ENCODE data around the gene SEL1L3. TPM values are rescaled to one million over a fixed set of nuclear protein-coding genes. Genes with fewer than 3 reads are reported as not detected.

The SEL1L3 gene
- total and polyA plus RNA-seq, 8 donors, result 4.1 to 173 (median 53.6) TPM

DNA sequence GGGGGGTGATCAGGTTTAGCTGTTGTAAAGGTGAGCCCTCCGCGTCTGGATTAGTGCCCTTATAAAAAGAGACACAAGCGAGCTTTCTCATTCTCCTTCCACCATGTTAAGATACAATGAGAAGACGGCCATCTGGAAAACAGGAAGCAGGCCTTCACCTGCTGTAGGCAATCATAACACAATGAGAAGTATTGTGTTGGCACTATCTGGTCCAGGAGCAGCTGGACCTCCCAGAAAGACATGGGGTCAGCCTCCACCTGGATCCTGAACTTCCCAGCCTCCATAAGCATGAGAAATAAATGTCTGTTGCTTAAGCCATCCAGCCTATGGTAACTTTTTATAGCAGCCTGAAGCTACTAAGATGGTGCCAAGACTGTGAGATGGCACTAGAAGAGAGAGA is 42.6 kb upstream of the SEL1L3 start:
- no peak overlapping the region for H3K4me3 ChIP-seq
- H3K36me3 ChIP-seq, result no peaks in the 10 kb centered on the region
- no peaks in the 10 kb centered on the region for H3K27me3 ChIP-seq
- no peak for TF ChIP-seq CTCF (IDR thresholded peaks at IDR 0.05)
- TF ChIP-seq POLR2AphosphoS5 (IDR thresholded peaks at IDR 0.05), result no peak
- TF ChIP-seq POLR2A (IDR thresholded peaks at IDR 0.05), result no peak
- no peak for TF ChIP-seq EP300 (IDR thresholded peaks at IDR 0.05)
- no peaks in the 10 kb centered on the region for H3K4me1 ChIP-seq
- DNase-seq, result no peak
- intact Hi-C loops (cut with DNase I; ENCODE audit: low total_unique reads), result no loop called here
- H3K9me3 ChIP-seq, result no peaks in the 10 kb centered on the region
- no peak overlapping the region for H3K27ac ChIP-seq
- 94 to 98% (median 96%) methylated on average over 4 of the region's 4 CpGs for WGBS, 5 donors

DNA sequence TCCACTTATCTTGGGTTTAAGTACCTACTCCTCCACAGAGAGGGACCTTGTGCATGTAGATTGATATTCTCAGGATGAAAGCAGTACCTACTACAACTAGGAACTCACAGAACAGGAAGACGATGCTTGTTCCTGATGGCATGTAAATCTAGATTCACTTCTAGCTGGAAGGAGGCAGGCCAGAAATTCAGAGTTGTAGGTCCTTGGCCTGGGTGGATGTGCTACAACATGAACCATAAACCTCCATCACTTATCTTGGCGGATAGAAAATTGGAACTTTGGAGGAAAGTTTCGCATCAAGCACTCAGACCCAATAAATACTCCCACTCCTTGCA is 41.9 kb upstream of the SEL1L3 start:
- Histone ChIP-seq H3K4me3 (no peak overlapping the region), H3K9me3 (no peaks in the 10 kb centered on the region), H3K27ac (no peak overlapping the region), H3K27me3 (no peaks in the 10 kb centered on the region), H3K36me3 (no peaks in the 10 kb centered on the region), H3K4me1 (no peaks in the 10 kb centered on the region)
- no peak for TF ChIP-seq POLR2AphosphoS5 (IDR thresholded peaks at IDR 0.05)
- no peak for TF ChIP-seq CTCF (IDR thresholded peaks at IDR 0.05)
- TF ChIP-seq POLR2A (IDR thresholded peaks at IDR 0.05), result no peak
- TF ChIP-seq EP300 (IDR thresholded peaks at IDR 0.05), result no peak
- no peak for DNase-seq
- whole genome bisulfite sequencing, 5 donors, result 92 to 98% (median 96%) methylated on average over 3 of the region's 3 CpGs
- intact Hi-C loops (cut with DNase I; ENCODE audit: low total_unique reads), result no loop called here

DNA sequence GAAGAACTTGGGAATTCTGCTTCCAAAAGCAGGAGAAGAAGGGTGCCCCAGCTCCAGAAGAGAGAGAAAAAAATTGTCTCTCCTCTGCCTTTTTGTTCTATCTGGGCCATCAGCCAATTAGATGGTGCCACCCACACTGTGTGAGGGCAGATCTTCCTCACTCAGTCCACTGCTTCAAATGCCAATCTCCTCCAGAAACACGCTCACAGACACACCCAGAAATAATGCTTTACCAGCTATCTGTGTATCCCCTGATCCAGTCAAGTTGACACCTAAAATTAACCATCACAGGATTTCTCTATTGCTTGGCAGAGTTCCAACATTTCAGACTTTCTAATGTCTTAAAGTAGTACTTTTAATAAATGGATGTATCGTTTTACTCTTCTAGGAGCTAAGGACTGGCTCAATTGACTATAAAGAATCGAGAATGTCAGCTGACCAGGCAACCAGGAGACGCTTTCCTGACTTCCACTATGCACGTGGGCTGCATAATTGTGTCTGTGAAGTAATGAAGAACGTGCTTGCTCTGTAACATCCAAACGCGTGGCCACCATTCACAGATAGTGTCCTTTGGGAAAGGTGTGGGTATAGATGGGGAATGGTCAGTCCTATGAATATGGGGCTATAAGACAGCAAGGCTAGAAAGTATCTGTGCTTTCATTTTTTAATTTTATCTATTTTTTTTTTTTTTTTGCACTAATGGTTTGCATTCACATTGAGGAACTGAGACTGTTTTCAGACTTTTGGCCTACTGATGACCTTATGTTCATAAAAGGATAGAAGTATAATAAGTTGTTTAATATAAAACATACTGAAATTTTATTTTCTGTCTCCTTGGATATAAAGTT is 41.3 kb upstream of the SEL1L3 start:
- Histone ChIP-seq H3K27ac (no peak overlapping the region), H3K36me3 (no peaks in the 10 kb centered on the region), H3K4me1 (no peaks in the 10 kb centered on the region), H3K9me3 (no peaks in the 10 kb centered on the region), H3K27me3 (no peaks in the 10 kb centered on the region), H3K4me3 (no peak overlapping the region)
- no peak for DNase-seq
- TF ChIP-seq EP300 (IDR thresholded peaks at IDR 0.05), result no peak
- TF ChIP-seq POLR2A (IDR thresholded peaks at IDR 0.05), result no peak
- TF ChIP-seq POLR2AphosphoS5 (IDR thresholded peaks at IDR 0.05), result no peak
- TF ChIP-seq CTCF (IDR thresholded peaks at IDR 0.05), result no peak
- intact Hi-C loops (cut with DNase I; ENCODE audit: low total_unique reads), result no loop called here
- WGBS, 5 donors, result 76 to 91% (median 80%) methylated on average over 8 of the region's 8 CpGs

DNA sequence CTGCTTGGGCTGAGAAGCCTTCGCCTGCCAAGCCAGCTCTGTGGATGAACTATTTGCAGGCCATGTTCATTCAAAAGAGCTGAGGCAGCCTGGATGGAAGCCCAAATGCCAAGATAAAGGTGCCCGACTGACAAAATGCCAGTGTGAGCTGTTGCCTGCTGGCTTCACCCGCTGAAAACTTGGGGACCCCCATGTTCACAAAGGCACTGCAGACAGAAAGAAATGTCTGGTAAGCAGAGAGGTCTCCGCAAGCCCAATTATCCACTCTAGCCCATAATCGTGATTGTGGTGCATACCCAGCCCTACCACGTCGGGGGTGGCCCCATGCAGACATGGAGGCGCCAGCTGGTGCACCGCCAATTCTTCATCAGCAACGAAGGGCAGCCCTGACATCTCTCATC is 38.2 kb upstream of the SEL1L3 start:
- intact Hi-C loops (cut with DNase I; ENCODE audit: low total_unique reads), result no loop called here
- WGBS, 5 donors, result 79 to 93% (median 81%) methylated on average over 9 to 10 of the region's 10 CpGs
- H3K4me3 ChIP-seq, result no peak overlapping the region
- no peak for DNase-seq
- no peaks in the 10 kb centered on the region for H3K9me3 ChIP-seq
- no peak overlapping the region for H3K27ac ChIP-seq
- H3K27me3 ChIP-seq, result no peaks in the 10 kb centered on the region
- TF ChIP-seq POLR2AphosphoS5 (IDR thresholded peaks at IDR 0.05) (no peak), EP300 (IDR thresholded peaks at IDR 0.05) (no peak), POLR2A (IDR thresholded peaks at IDR 0.05) (no peak), CTCF (IDR thresholded peaks at IDR 0.05) (no peak)
- peaks cover 0 to 11% (median 6%) of the 10 kb centered on the region in 4 donors for H3K4me1 ChIP-seq
- no peaks in the 10 kb centered on the region for H3K36me3 ChIP-seq

Data from stomach (tissue), 9 donors.